Progenitor cell of endocrine pancreas (in vitro differentiated cells): ENCODE results near the gene AEN. TPM values are rescaled to one million over a fixed set of nuclear protein-coding genes. Genes with fewer than 3 reads are reported as not detected.

Source experiments
- DNase-seq: peaks from one replicate; pipeline ENCODE4 v3.0.0; 2021; ENCODE audit warnings: low spot score; ENCODE audit not compliant: unreplicated experiment
- H3K27ac Mint-ChIP-seq: 2 replicates; pipeline ENCODE4 v1.8.0; 2021; ENCODE audit warnings: mild to moderate bottlenecking, moderate library complexity, mixed read lengths
- H3K27me3 Mint-ChIP-seq: 2 replicates; pipeline ENCODE4 v1.8.0; 2021; ENCODE audit warnings: mixed read lengths
- H3K36me3 Mint-ChIP-seq: 2 replicates; pipeline ENCODE4 v1.8.0; 2022; ENCODE audit warnings: mixed read lengths; ENCODE audit not compliant: insufficient read depth
- H3K4me1 Mint-ChIP-seq: 2 replicates; pipeline ENCODE4 v1.8.0; 2021; ENCODE audit warnings: low read depth, mixed read lengths
- H3K4me3 Mint-ChIP-seq: 2 replicates; pipeline ENCODE4 v1.8.0; 2021; ENCODE audit warnings: low read depth, mild to moderate bottlenecking, moderate library complexity, mixed read lengths
- H3K9me3 Mint-ChIP-seq: 2 replicates; pipeline ENCODE4 v1.8.0; 2021; ENCODE audit warnings: low read depth, mixed read lengths
- total RNA-seq: library from RNA; stranded (reverse); gene quantifications from 2 replicates; pipeline ENCODE4 v1.2.1, GENCODE V29; 2021
- TF ChIP-seq, protein P1 (sequence below): fragments of 200-600 bp; sonication (generic); IDR thresholded peaks from one replicate; pipeline ENCODE4 v1.5.0; 2021; ENCODE audit warnings: antibody characterized with exemption, mild to moderate bottlenecking; ENCODE audit not compliant: unreplicated experiment

AEN gene
- total RNA-seq, 1 donor from 2014 or later, result 28.2 TPM

DNA sequence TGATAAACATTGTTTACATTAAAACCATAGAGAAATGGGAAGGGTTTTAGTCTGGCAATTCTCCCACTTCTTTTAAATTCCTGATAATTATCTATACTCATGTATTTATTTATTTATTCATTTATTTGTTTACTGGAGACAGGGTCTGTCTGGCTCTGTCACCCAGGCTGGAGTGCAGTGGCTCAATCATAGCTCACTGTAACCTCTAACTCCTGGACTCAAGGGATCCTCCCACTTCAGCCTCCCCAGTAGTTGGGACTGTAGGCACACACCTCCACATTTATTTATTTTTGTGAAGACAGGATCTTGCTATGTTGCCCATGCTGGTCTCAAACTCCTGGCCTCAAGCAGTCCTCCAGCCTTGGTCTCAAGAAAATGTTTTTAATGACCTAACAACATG lies 2.5 kb upstream of the AEN start:
- Mint-ChIP-seq H3K36me3 (no peaks in the 10 kb centered on the region), H3K4me1 (peaks cover 34% of the 10 kb centered on the region), H3K4me3 (no peak overlapping the region), H3K27ac (no peak overlapping the region), H3K27me3 (peaks cover 4% of the 10 kb centered on the region), H3K9me3 (no peaks in the 10 kb centered on the region)
- no peak for DNase-seq
- TF ChIP-seq, protein P1, sequence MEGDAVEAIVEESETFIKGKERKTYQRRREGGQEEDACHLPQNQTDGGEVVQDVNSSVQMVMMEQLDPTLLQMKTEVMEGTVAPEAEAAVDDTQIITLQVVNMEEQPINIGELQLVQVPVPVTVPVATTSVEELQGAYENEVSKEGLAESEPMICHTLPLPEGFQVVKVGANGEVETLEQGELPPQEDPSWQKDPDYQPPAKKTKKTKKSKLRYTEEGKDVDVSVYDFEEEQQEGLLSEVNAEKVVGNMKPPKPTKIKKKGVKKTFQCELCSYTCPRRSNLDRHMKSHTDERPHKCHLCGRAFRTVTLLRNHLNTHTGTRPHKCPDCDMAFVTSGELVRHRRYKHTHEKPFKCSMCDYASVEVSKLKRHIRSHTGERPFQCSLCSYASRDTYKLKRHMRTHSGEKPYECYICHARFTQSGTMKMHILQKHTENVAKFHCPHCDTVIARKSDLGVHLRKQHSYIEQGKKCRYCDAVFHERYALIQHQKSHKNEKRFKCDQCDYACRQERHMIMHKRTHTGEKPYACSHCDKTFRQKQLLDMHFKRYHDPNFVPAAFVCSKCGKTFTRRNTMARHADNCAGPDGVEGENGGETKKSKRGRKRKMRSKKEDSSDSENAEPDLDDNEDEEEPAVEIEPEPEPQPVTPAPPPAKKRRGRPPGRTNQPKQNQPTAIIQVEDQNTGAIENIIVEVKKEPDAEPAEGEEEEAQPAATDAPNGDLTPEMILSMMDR, result no peak

DNA sequence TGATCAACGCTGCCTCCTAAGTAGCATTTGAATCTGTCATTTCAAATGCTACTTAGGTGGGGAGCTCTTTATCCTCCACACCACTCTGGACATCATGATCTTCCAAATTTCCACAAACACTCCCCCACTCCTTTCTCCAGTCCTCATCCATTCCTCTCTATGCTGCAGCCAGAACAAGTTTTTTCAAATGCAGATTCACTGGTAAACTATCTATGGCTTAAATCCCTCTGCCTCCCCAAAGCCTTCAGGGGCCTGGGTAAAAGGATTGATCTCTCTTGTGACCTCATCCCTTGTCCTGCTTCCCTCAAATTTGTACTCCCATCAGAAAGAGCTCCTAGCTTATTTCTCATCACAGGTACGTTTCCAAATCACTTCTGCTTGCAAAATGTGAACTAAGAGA lies 1.3 kb upstream of the AEN start:
- Mint-ChIP-seq H3K36me3 (no peaks in the 10 kb centered on the region), H3K4me1 (peaks cover 37% of the 10 kb centered on the region), H3K4me3 (no peak overlapping the region), H3K27ac (no peak overlapping the region), H3K9me3 (no peaks in the 10 kb centered on the region), H3K27me3 (no peaks in the 10 kb centered on the region)
- TF ChIP-seq, protein P1, result no peak
- no peak for DNase-seq

GRCh38 chr15:88621789-88622604 lies 857 bp downstream of the AEN start:
- peak overlapping the region; percentile 87 for H3K4me3 Mint-ChIP-seq
- peaks cover 30% of the 10 kb centered on the region for H3K4me1 Mint-ChIP-seq
- H3K27ac Mint-ChIP-seq, result peak overlapping the region; percentile 88
- H3K27me3 Mint-ChIP-seq, result no peaks in the 10 kb centered on the region
- no peaks in the 10 kb centered on the region for H3K36me3 Mint-ChIP-seq
- no peaks in the 10 kb centered on the region for H3K9me3 Mint-ChIP-seq
- TF ChIP-seq, protein P1, result no peak
- no peak for DNase-seq

DNA sequence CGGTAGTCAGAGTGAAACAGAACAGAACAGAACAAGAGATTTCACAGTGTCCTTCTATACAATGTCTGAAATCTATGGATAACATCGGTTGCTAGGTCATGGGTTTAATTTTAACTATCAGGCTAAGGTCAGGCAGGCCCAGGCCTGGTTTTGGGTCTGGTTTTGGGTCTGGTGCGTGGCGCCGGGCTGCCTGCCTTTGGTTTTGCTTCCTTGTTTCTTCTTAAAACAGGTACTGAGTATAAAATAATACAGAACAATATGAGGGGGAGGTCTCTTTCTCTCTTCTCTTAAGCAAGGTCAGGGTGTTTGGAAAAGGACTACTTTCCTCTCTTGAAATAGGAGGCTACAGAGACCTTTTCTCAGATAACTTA lies 1.4 kb downstream of the AEN start:
- no peak for DNase-seq
- TF ChIP-seq, protein P1, result no peak
- peaks cover 33% of the 10 kb centered on the region for H3K4me1 Mint-ChIP-seq
- peaks cover 3% of the 10 kb centered on the region for H3K36me3 Mint-ChIP-seq
- H3K9me3 Mint-ChIP-seq, result no peaks in the 10 kb centered on the region
- peak overlapping the region; percentile 87 for H3K4me3 Mint-ChIP-seq
- no peaks in the 10 kb centered on the region for H3K27me3 Mint-ChIP-seq
- peak overlapping the region; percentile 88 for H3K27ac Mint-ChIP-seq

- no peak for DNase-seq
- Mint-ChIP-seq H3K4me1 (peaks cover 38% of the 10 kb centered on the region), H3K9me3 (no peaks in the 10 kb centered on the region), H3K4me3 (peak overlapping the region; percentile 87), H3K27ac (no peak overlapping the region), H3K36me3 (peaks cover 5% of the 10 kb centered on the region), H3K27me3 (no peaks in the 10 kb centered on the region)
- TF ChIP-seq, protein P1, result no peak
These were observed 1.9 kb downstream of the AEN start for GRCh38 chr15:88623061-88623460.
